Stimulated activated CD8-positive, alpha-beta memory T cell treated with anti-CD3 and anti-CD28 coated beads, Interleukin-12 subunit alpha, Interleukin-12 subunit beta, amount 100 ng/mL, for 1 hour (primary cell): Measurements from ENCODE around the gene WFDC12.
"Not testable (repeated sequence)": the region's sequence is repeated elsewhere in the genome, so short reads cannot be mapped to it uniquely, and the experiment has no call there.

Experiments
- DNase-seq: peaks from one replicate; pipeline ENCODE4 v3.0.0-alpha.2; 2020; ENCODE audit warnings: low read depth

The WFDC12 gene

GRCh38 chr20:45124365-45124764 is at the start of gene WFDC12:
Gene WFDC12, minus strand, starts transcription at chr20:45124465. Its CDS starts 18 bp downstream, at chr20:45124447.
- no peak for DNase-seq

- no peak for DNase-seq
Observed at GRCh38 chr20:45173522-45173921, 49.3 kb upstream of the WFDC12 start.

- DNase-seq = no peak
Observed at GRCh38 chr20:45164906-45165305, 40.6 kb upstream of the WFDC12 start.

GRCh38 chr20:45163083-45163803 is 39.0 kb upstream of the WFDC12 start:
- no peak for DNase-seq

GRCh38 chr20:45157962-45158361 is 33.7 kb upstream of the WFDC12 start:
- DNase-seq = no peak

- DNase-seq = no peak
Observed at GRCh38 chr20:45156713-45157112, 32.4 kb upstream of the WFDC12 start.

GRCh38 chr20:45154794-45155193 is 30.5 kb upstream of the WFDC12 start:
- not testable (repeated sequence) for DNase-seq

- DNase-seq = no peak
Observed at GRCh38 chr20:45154183-45154582, 29.9 kb upstream of the WFDC12 start.

- DNase-seq = no peak
Observed at GRCh38 chr20:45153752-45154151, 29.5 kb upstream of the WFDC12 start.

- no peak for DNase-seq
Observed at GRCh38 chr20:45153147-45153546, 28.9 kb upstream of the WFDC12 start.

- DNase-seq = no peak
Observed at GRCh38 chr20:45152405-45152804, 28.1 kb upstream of the WFDC12 start.

GRCh38 chr20:45149062-45149461 is 24.8 kb upstream of the WFDC12 start:
- DNase-seq = no peak

- no peak for DNase-seq
Observed at GRCh38 chr20:45140836-45141235, 16.6 kb upstream of the WFDC12 start.

- not testable (repeated sequence) for DNase-seq
Observed at GRCh38 chr20:45139733-45140375, 15.6 kb upstream of the WFDC12 start.

- DNase-seq = peak; percentile 10
Observed at GRCh38 chr20:45138561-45139300, 14.5 kb upstream of the WFDC12 start.

- DNase-seq = no peak
Observed at GRCh38 chr20:45136911-45137310, 12.6 kb upstream of the WFDC12 start.

GRCh38 chr20:45128099-45128498 is 3.8 kb upstream of the WFDC12 start:
- no peak for DNase-seq

GRCh38 chr20:45121388-45121787 is 2.9 kb downstream of the WFDC12 start:
- DNase-seq = no peak

- no peak for DNase-seq
Observed at GRCh38 chr20:45119556-45120266, 4.6 kb downstream of the WFDC12 start.

GRCh38 chr20:45118028-45118427 is 6.2 kb downstream of the WFDC12 start:
- no peak for DNase-seq

- DNase-seq = no peak
Observed at GRCh38 chr20:45117581-45117980, 6.7 kb downstream of the WFDC12 start.

GRCh38 chr20:45115829-45116228 is 8.4 kb downstream of the WFDC12 start:
- DNase-seq = no peak
